Epidermal melanocyte (primary cell): ENCODE data around the gene ANKRD39.

Experiments used
- DNase-seq: peaks from one replicate; pipeline ENCODE4 v3.0.0; 2011; ENCODE audit warnings: low spot score; ENCODE audit not compliant: insufficient read length

ANKRD39 gene

GRCh38 chr2:96831679-96832078 is 26.1 kb downstream of the ANKRD39 start:
- DNase-seq, result peak; percentile 26

GRCh38 chr2:96830044-96830562 is 27.7 kb downstream of the ANKRD39 start:
- DNase-seq, result no peak

- no peak for DNase-seq
These were observed 28.9 kb downstream of the ANKRD39 start for GRCh38 chr2:96828874-96829273.

GRCh38 chr2:96828436-96828835 is 29.4 kb downstream of the ANKRD39 start:
- DNase-seq, result no peak

- no peak for DNase-seq
These were observed 31.1 kb downstream of the ANKRD39 start for GRCh38 chr2:96826546-96827278.

- no peak for DNase-seq
These were observed 32.8 kb downstream of the ANKRD39 start for GRCh38 chr2:96825057-96825456.

GRCh38 chr2:96824079-96824870 is 33.5 kb downstream of the ANKRD39 start:
- DNase-seq, result no peak

GRCh38 chr2:96823198-96823597 is 34.6 kb downstream of the ANKRD39 start:
- DNase-seq, result no peak

- DNase-seq, result no peak
These were observed 35.0 kb downstream of the ANKRD39 start for GRCh38 chr2:96822786-96823185.

- DNase-seq, result no peak
These were observed 36.6 kb downstream of the ANKRD39 start for GRCh38 chr2:96821113-96821675.

- DNase-seq, result no peak
These were observed 37.8 kb downstream of the ANKRD39 start for GRCh38 chr2:96819876-96820511.

- no peak for DNase-seq
These were observed 38.5 kb downstream of the ANKRD39 start for GRCh38 chr2:96819128-96819875.

GRCh38 chr2:96817882-96818281 is 39.9 kb downstream of the ANKRD39 start:
- no peak for DNase-seq

GRCh38 chr2:96816836-96817702 is 40.7 kb downstream of the ANKRD39 start:
- no peak for DNase-seq

GRCh38 chr2:96816127-96816835 is 41.5 kb downstream of the ANKRD39 start, which contains the start of gene CNNM3:
TSS of gene CNNM3 (plus strand) at chr2:96816268. CDS start at chr2:96816278, 10 bp downstream.
- DNase-seq, result peak; percentile 100

- DNase-seq, result peak; percentile 33
These were observed 42.3 kb downstream of the ANKRD39 start for GRCh38 chr2:96815326-96816126.

- no peak for DNase-seq
These were observed 44.2 kb downstream of the ANKRD39 start for GRCh38 chr2:96813656-96814055.

GRCh38 chr2:96811917-96812316 is 45.9 kb downstream of the ANKRD39 start:
- DNase-seq, result no peak
